Upper lobe of left lung (tissue), 6 donors: Measurements from ENCODE around the gene TMEM108. TPM values are rescaled to one million over a fixed set of nuclear protein-coding genes. Genes with fewer than 3 reads are reported as not detected.

ENCODE experiments used
- ATAC-seq, 2 donors: fragments of 200-7000 bp; cut with Tn5 transposase; one replicate each; pipeline ENCODE4 v1.9.1; 2022; ENCODE audit warnings: mild to moderate bottlenecking in 2 of 2, moderate library complexity in 2 of 2; ENCODE audit not compliant: low FRiP score in 2 of 2
- DNase-seq, 2 donors: peaks; one replicate each; pipeline ENCODE4 v3.0.0-alpha.2; 2019 to 2020
- H3K27ac ChIP-seq, 4 donors: fragments of 200-600 bp; sonication (generic); one replicate each; pipeline ENCODE4 v1.5.1; 2016 to 2019
- H3K27me3 ChIP-seq, 4 donors: fragments of 200-600 bp; sonication (generic); one replicate each; pipeline ENCODE4 v1.5.1; 2017 to 2019
- H3K36me3 ChIP-seq, 4 donors: fragments of 200-600 bp; sonication (generic); one replicate each; pipeline ENCODE4 v1.5.1; 2016 to 2019
- H3K4me1 ChIP-seq, 4 donors: fragments of 200-600 bp; sonication (generic); one replicate each; pipeline ENCODE4 v1.5.1; 2018 to 2019
- H3K4me3 ChIP-seq, 4 donors: fragments of 200-600 bp; sonication (generic); one replicate each; pipeline ENCODE4 v1.5.1; 2017 to 2019; ENCODE audit warnings: mild to moderate bottlenecking in 2 of 4, moderate library complexity in 1 of 4
- H3K9me3 ChIP-seq, 4 donors: fragments of 200-600 bp; sonication (generic); one replicate each; pipeline ENCODE4 v1.5.1; 2018 to 2019
- CTCF ChIP-seq, 6 experiments: fragments of 450-650 bp in 4 of 6; fragments of 200-600 bp in 2 of 6; sonication (generic) in 2 of 6; IDR thresholded peaks; one replicate each; pipeline ENCODE4 v1.5.1; 2016 to 2019; ENCODE audit warnings: antibody characterized with exemption in 6 of 6
- EP300 ChIP-seq, 4 donors: sonication (generic); formaldehyde crosslinking; IDR thresholded peaks; one replicate each; pipeline ENCODE4 v1.5.1; 2017; ENCODE audit warnings: antibody characterized with exemption in 4 of 4, control low read depth in 2 of 4
- POLR2A ChIP-seq, 4 donors: fragments of 450-650 bp; IDR thresholded peaks; one replicate each; pipeline ENCODE4 v1.5.1; 2016 to 2017; ENCODE audit warnings: antibody characterized with exemption in 4 of 4, mild to moderate bottlenecking in 2 of 4
- POLR2AphosphoS5 ChIP-seq, 2 donors: sonication (generic); formaldehyde crosslinking; IDR thresholded peaks; one replicate each; pipeline ENCODE4 v1.5.1; 2017; ENCODE audit warnings: antibody characterized with exemption in 2 of 2
- WGBS, 2 donors: methylation state at CpG; one replicate each; pipeline ENCODE4 v1.1.5; 2017 to 2018; 5-methylcytosine and 5-hydroxymethylcytosine counted together
- total RNA-seq, 6 donors: library from RNA; depleted of rRNA in 4 of 6; stranded (reverse); fragments of >200 nt in 4 of 6; gene quantifications; one replicate each; pipeline versions ENCODE4 v1.1.0 to v1.2.1, GENCODE V29; 2016 to 2021
- donor health status: DM: no; HTN: no; CAD: no; lungs with moderate emphysema.
- donor health status: DM: no; HTN: yes; CAD: no; lungs with severe emphysema.

The TMEM108 gene
- total RNA-seq, 6 donors from 2014 or later, result 3.1 to 13.0 (median 7.9) TPM

GRCh38 chr3:133074977-133075376 is 36.8 kb downstream of the TMEM108 start:
- DNase-seq (no peak), ATAC-seq (no peak)
- Histone ChIP-seq H3K27ac (no peak overlapping the region), H3K27me3 (no peaks in the 10 kb centered on the region), H3K4me1 (no peaks in the 10 kb centered on the region), H3K9me3 (no peaks in the 10 kb centered on the region), H3K4me3 (no peak overlapping the region), H3K36me3 (no peaks in the 10 kb centered on the region)
- TF ChIP-seq POLR2A (IDR thresholded peaks at IDR 0.05) (no peak), POLR2AphosphoS5 (IDR thresholded peaks at IDR 0.05) (no peak), CTCF (IDR thresholded peaks at IDR 0.05) (no peak), EP300 (IDR thresholded peaks at IDR 0.05) (no peak)
- WGBS, 2 donors, result 92 to 97% methylated on average over 4 of the region's 4 CpGs

- H3K9me3 ChIP-seq, result no peaks in the 10 kb centered on the region
- no peak overlapping the region for H3K4me3 ChIP-seq
- TF ChIP-seq EP300 (IDR thresholded peaks at IDR 0.05) (no peak), CTCF (IDR thresholded peaks at IDR 0.05) (no peak), POLR2AphosphoS5 (IDR thresholded peaks at IDR 0.05) (no peak), POLR2A (IDR thresholded peaks at IDR 0.05) (no peak)
- H3K27me3 ChIP-seq, result no peaks in the 10 kb centered on the region
- DNase-seq, result no peak
- H3K27ac ChIP-seq, result no peak overlapping the region
- ATAC-seq, result no peak
- 61 to 79% methylated on average over 3 of the region's 3 CpGs for WGBS, 2 donors
- H3K4me1 ChIP-seq, result no peaks in the 10 kb centered on the region
- no peaks in the 10 kb centered on the region for H3K36me3 ChIP-seq
Observed at GRCh38 chr3:133077688-133078087, 39.5 kb downstream of the TMEM108 start.

- 77 to 84% methylated on average over 3 of the region's 3 CpGs for WGBS, 2 donors
- H3K36me3 ChIP-seq, result no peaks in the 10 kb centered on the region
- ATAC-seq (no peak), DNase-seq (no peak)
- TF ChIP-seq EP300 (IDR thresholded peaks at IDR 0.05) (no peak), CTCF (IDR thresholded peaks at IDR 0.05) (no peak), POLR2A (IDR thresholded peaks at IDR 0.05) (no peak), POLR2AphosphoS5 (IDR thresholded peaks at IDR 0.05) (no peak)
- H3K4me3 ChIP-seq, result no peak overlapping the region
- H3K27ac ChIP-seq, result no peak overlapping the region
- no peaks in the 10 kb centered on the region for H3K27me3 ChIP-seq
- no peaks in the 10 kb centered on the region for H3K4me1 ChIP-seq
- no peaks in the 10 kb centered on the region for H3K9me3 ChIP-seq
Observed at GRCh38 chr3:133079621-133080020, 41.4 kb downstream of the TMEM108 start.

- WGBS, 2 donors, result 93 to 98% methylated on average over 7 of the region's 7 CpGs
- ATAC-seq, result no peak
- no peak for DNase-seq
- no peaks in the 10 kb centered on the region for H3K4me1 ChIP-seq
- no peaks in the 10 kb centered on the region for H3K9me3 ChIP-seq
- H3K27me3 ChIP-seq, result no peaks in the 10 kb centered on the region
- no peaks in the 10 kb centered on the region for H3K36me3 ChIP-seq
- TF ChIP-seq EP300 (IDR thresholded peaks at IDR 0.05) (no peak), POLR2A (IDR thresholded peaks at IDR 0.05) (no peak), CTCF (IDR thresholded peaks at IDR 0.05) (no peak), POLR2AphosphoS5 (IDR thresholded peaks at IDR 0.05) (no peak)
- H3K27ac ChIP-seq, result no peak overlapping the region
- H3K4me3 ChIP-seq, result no peak overlapping the region
Observed at GRCh38 chr3:133081016-133081415, 42.8 kb downstream of the TMEM108 start.

GRCh38 chr3:133083395-133083794 is 45.2 kb downstream of the TMEM108 start:
- H3K27ac ChIP-seq, result no peak overlapping the region
- H3K4me1 ChIP-seq, result no peaks in the 10 kb centered on the region
- no peaks in the 10 kb centered on the region for H3K27me3 ChIP-seq
- H3K9me3 ChIP-seq, result no peaks in the 10 kb centered on the region
- DNase-seq (no peak), ATAC-seq (no peak)
- 30 to 50% methylated on average over 1 of the region's 1 CpG for WGBS, 2 donors
- H3K36me3 ChIP-seq, result no peaks in the 10 kb centered on the region
- TF ChIP-seq POLR2AphosphoS5 (IDR thresholded peaks at IDR 0.05) (no peak), POLR2A (IDR thresholded peaks at IDR 0.05) (no peak), EP300 (IDR thresholded peaks at IDR 0.05) (no peak), CTCF (IDR thresholded peaks at IDR 0.05) (no peak)
- no peak overlapping the region for H3K4me3 ChIP-seq
